ENCODE data around the gene PHTF2.
"Not testable (repeated sequence)": the region's sequence is repeated elsewhere in the genome, so short reads cannot be mapped to it uniquely, and the experiment has no call there.

Gene PHTF2

GRCh38 chr7:77862691-77863090 lies 64.1 kb downstream of the PHTF2 start:
- Histone ChIP-seq H3K9ac (ENCODE audit: low read length) (no peak overlapping the region), H3K4me3 (ENCODE audit: low read depth in 1 of 2, low read length in 2 of 2) (no peak overlapping the region), H3K9me3 (ENCODE audit: low read length) (no peaks in the 10 kb centered on the region), H3K27ac (ENCODE audit: low read depth, low read length) (no peak overlapping the region), H3K36me3 (ENCODE audit: insufficient read depth, low read length) (no peaks in the 10 kb centered on the region), H3K27me3 (ENCODE audit: control insufficient read depth in 1 of 2, insufficient read depth in 2 of 2, low read length in 2 of 2) (no peaks in the 10 kb centered on the region), H3K4me1 (ENCODE audit: insufficient read depth, low read length) (peaks cover 19% of the 10 kb centered on the region)

GRCh38 chr7:77863860-77864259 lies 65.3 kb downstream of the PHTF2 start:
- Histone ChIP-seq H3K27me3 (ENCODE audit: control insufficient read depth in 1 of 2, insufficient read depth in 2 of 2, low read length in 2 of 2) (no peaks in the 10 kb centered on the region), H3K27ac (ENCODE audit: low read depth, low read length) (no peak overlapping the region), H3K4me1 (ENCODE audit: insufficient read depth, low read length) (peaks cover 19% of the 10 kb centered on the region), H3K36me3 (ENCODE audit: insufficient read depth, low read length) (no peaks in the 10 kb centered on the region), H3K9ac (ENCODE audit: low read length) (no peak overlapping the region), H3K4me3 (ENCODE audit: low read depth in 1 of 2, low read length in 2 of 2) (no peak overlapping the region), H3K9me3 (ENCODE audit: low read length) (no peaks in the 10 kb centered on the region)

- peaks cover 19% of the 10 kb centered on the region for H3K4me1 ChIP-seq (ENCODE audit: insufficient read depth, low read length)
- no peak overlapping the region for H3K27ac ChIP-seq (ENCODE audit: low read depth, low read length)
- H3K9me3 ChIP-seq (ENCODE audit: low read length): no peaks in the 10 kb centered on the region
- no peak overlapping the region for H3K4me3 ChIP-seq (ENCODE audit: low read depth in 1 of 2, low read length in 2 of 2)
- no peaks in the 10 kb centered on the region for H3K27me3 ChIP-seq (ENCODE audit: control insufficient read depth in 1 of 2, insufficient read depth in 2 of 2, low read length in 2 of 2)
- H3K36me3 ChIP-seq (ENCODE audit: insufficient read depth, low read length): no peaks in the 10 kb centered on the region
- no peak overlapping the region for H3K9ac ChIP-seq (ENCODE audit: low read length)
These were observed 67.8 kb downstream of the PHTF2 start for GRCh38 chr7:77866370-77866769.

GRCh38 chr7:77866786-77867536 lies 68.4 kb downstream of the PHTF2 start:
- Histone ChIP-seq H3K27me3 (ENCODE audit: control insufficient read depth in 1 of 2, insufficient read depth in 2 of 2, low read length in 2 of 2) (no peaks in the 10 kb centered on the region), H3K36me3 (ENCODE audit: insufficient read depth, low read length) (no peaks in the 10 kb centered on the region), H3K9ac (ENCODE audit: low read length) (no peak overlapping the region), H3K4me1 (ENCODE audit: insufficient read depth, low read length) (peaks cover 19% of the 10 kb centered on the region), H3K4me3 (ENCODE audit: low read depth in 1 of 2, low read length in 2 of 2) (no peak overlapping the region), H3K27ac (ENCODE audit: low read depth, low read length) (no peak overlapping the region), H3K9me3 (ENCODE audit: low read length) (no peaks in the 10 kb centered on the region)

GRCh38 chr7:77867537-77867865 lies 68.9 kb downstream of the PHTF2 start:
- H3K9me3 ChIP-seq (ENCODE audit: low read length): no peaks in the 10 kb centered on the region
- peaks cover 18% of the 10 kb centered on the region for H3K4me1 ChIP-seq (ENCODE audit: insufficient read depth, low read length)
- no peaks in the 10 kb centered on the region for H3K27me3 ChIP-seq (ENCODE audit: control insufficient read depth in 1 of 2, insufficient read depth in 2 of 2, low read length in 2 of 2)
- no peak overlapping the region for H3K9ac ChIP-seq (ENCODE audit: low read length)
- H3K27ac ChIP-seq (ENCODE audit: low read depth, low read length): no peak overlapping the region
- H3K36me3 ChIP-seq (ENCODE audit: insufficient read depth, low read length): no peaks in the 10 kb centered on the region
- H3K4me3 ChIP-seq (ENCODE audit: low read depth in 1 of 2, low read length in 2 of 2): no peak overlapping the region

- not testable (repeated sequence) for H3K4me3 ChIP-seq (ENCODE audit: low read depth in 1 of 2, low read length in 2 of 2); H3K27me3 ChIP-seq (ENCODE audit: control insufficient read depth in 1 of 2, insufficient read depth in 2 of 2, low read length in 2 of 2); H3K4me1 ChIP-seq (ENCODE audit: insufficient read depth, low read length); H3K36me3 ChIP-seq (ENCODE audit: insufficient read depth, low read length); H3K9ac ChIP-seq (ENCODE audit: low read length); H3K27ac ChIP-seq (ENCODE audit: low read depth, low read length); H3K9me3 ChIP-seq (ENCODE audit: low read length)
These were observed 73.7 kb downstream of the PHTF2 start for GRCh38 chr7:77872256-77872655.

- not testable (repeated sequence) for H3K4me1 ChIP-seq (ENCODE audit: insufficient read depth, low read length); H3K9ac ChIP-seq (ENCODE audit: low read length); H3K36me3 ChIP-seq (ENCODE audit: insufficient read depth, low read length); H3K9me3 ChIP-seq (ENCODE audit: low read length); H3K4me3 ChIP-seq (ENCODE audit: low read depth in 1 of 2, low read length in 2 of 2); H3K27ac ChIP-seq (ENCODE audit: low read depth, low read length); H3K27me3 ChIP-seq (ENCODE audit: control insufficient read depth in 1 of 2, insufficient read depth in 2 of 2, low read length in 2 of 2)
These were observed 75.1 kb downstream of the PHTF2 start for GRCh38 chr7:77873416-77874327.

- no peaks in the 10 kb centered on the region for H3K27me3 ChIP-seq (ENCODE audit: control insufficient read depth in 1 of 2, insufficient read depth in 2 of 2, low read length in 2 of 2)
- no peak overlapping the region for H3K4me3 ChIP-seq (ENCODE audit: low read depth in 1 of 2, low read length in 2 of 2)
- H3K9me3 ChIP-seq (ENCODE audit: low read length): no peaks in the 10 kb centered on the region
- H3K4me1 ChIP-seq (ENCODE audit: insufficient read depth, low read length): no peaks in the 10 kb centered on the region
- no peak overlapping the region for H3K9ac ChIP-seq (ENCODE audit: low read length)
- H3K27ac ChIP-seq (ENCODE audit: low read depth, low read length): no peak overlapping the region
- no peaks in the 10 kb centered on the region for H3K36me3 ChIP-seq (ENCODE audit: insufficient read depth, low read length)
These were observed 79.2 kb downstream of the PHTF2 start for GRCh38 chr7:77877791-77878190.

GRCh38 chr7:77878500-77878899 lies 79.9 kb downstream of the PHTF2 start:
- no peak overlapping the region for H3K4me3 ChIP-seq (ENCODE audit: low read depth in 1 of 2, low read length in 2 of 2)
- H3K9me3 ChIP-seq (ENCODE audit: low read length): no peaks in the 10 kb centered on the region
- H3K9ac ChIP-seq (ENCODE audit: low read length): no peak overlapping the region
- H3K36me3 ChIP-seq (ENCODE audit: insufficient read depth, low read length): no peaks in the 10 kb centered on the region
- H3K27me3 ChIP-seq (ENCODE audit: control insufficient read depth in 1 of 2, insufficient read depth in 2 of 2, low read length in 2 of 2): no peaks in the 10 kb centered on the region
- H3K27ac ChIP-seq (ENCODE audit: low read depth, low read length): no peak overlapping the region
- no peaks in the 10 kb centered on the region for H3K4me1 ChIP-seq (ENCODE audit: insufficient read depth, low read length)

- H3K36me3 ChIP-seq (ENCODE audit: insufficient read depth, low read length): no peaks in the 10 kb centered on the region
- H3K27me3 ChIP-seq (ENCODE audit: control insufficient read depth in 1 of 2, insufficient read depth in 2 of 2, low read length in 2 of 2): no peaks in the 10 kb centered on the region
- H3K9ac ChIP-seq (ENCODE audit: low read length): no peak overlapping the region
- no peak overlapping the region for H3K27ac ChIP-seq (ENCODE audit: low read depth, low read length)
- no peaks in the 10 kb centered on the region for H3K4me1 ChIP-seq (ENCODE audit: insufficient read depth, low read length)
- no peak overlapping the region for H3K4me3 ChIP-seq (ENCODE audit: low read depth in 1 of 2, low read length in 2 of 2)
- no peaks in the 10 kb centered on the region for H3K9me3 ChIP-seq (ENCODE audit: low read length)
These were observed 80.7 kb downstream of the PHTF2 start for GRCh38 chr7:77879272-77879671.

GRCh38 chr7:77881871-77882270 lies 83.3 kb downstream of the PHTF2 start:
- H3K4me3 ChIP-seq (ENCODE audit: low read depth in 1 of 2, low read length in 2 of 2): no peak overlapping the region
- H3K4me1 ChIP-seq (ENCODE audit: insufficient read depth, low read length): no peaks in the 10 kb centered on the region
- no peaks in the 10 kb centered on the region for H3K27me3 ChIP-seq (ENCODE audit: control insufficient read depth in 1 of 2, insufficient read depth in 2 of 2, low read length in 2 of 2)
- H3K27ac ChIP-seq (ENCODE audit: low read depth, low read length): no peak overlapping the region
- H3K9ac ChIP-seq (ENCODE audit: low read length): no peak overlapping the region
- H3K9me3 ChIP-seq (ENCODE audit: low read length): no peaks in the 10 kb centered on the region
- H3K36me3 ChIP-seq (ENCODE audit: insufficient read depth, low read length): no peaks in the 10 kb centered on the region

Data from muscle layer of colon (tissue), 2 donors.